Measurements from ENCODE around the gene PCDHGA2.
"Not testable (repeated sequence)": the region's sequence is repeated elsewhere in the genome, so short reads cannot be mapped to it uniquely, and the experiment has no call there.

The PCDHGA2 gene

GRCh38 chr5:141349917-141350619, 11.5 kb downstream of the PCDHGA2 start, which contains the start of gene PCDHGB1:
TSS of gene PCDHGB1 (plus strand) at chr5:141350099. CDS start at chr5:141350261, 162 bp downstream.
- no peak for DNase-seq

- no peak for DNase-seq
Observed at GRCh38 chr5:141351591-141351990, 13.0 kb downstream of the PCDHGA2 start.

GRCh38 chr5:141354900-141355469, 16.4 kb downstream of the PCDHGA2 start, which contains the start of gene PCDHGA4:
TSS of gene PCDHGA4 (plus strand) at chr5:141355021. CDS start at chr5:141355108, 87 bp downstream.
- no peak for DNase-seq

GRCh38 chr5:141355641-141356040, 17.1 kb downstream of the PCDHGA2 start:
- DNase-seq, result no peak

GRCh38 chr5:141356133-141356532, 17.6 kb downstream of the PCDHGA2 start:
- no peak for DNase-seq

- DNase-seq, result no peak
Observed at GRCh38 chr5:141356950-141357349, 18.4 kb downstream of the PCDHGA2 start.

GRCh38 chr5:141359790-141360426, 21.3 kb downstream of the PCDHGA2 start, which contains the start of gene PCDHGB2:
TSS of gene PCDHGB2 (plus strand) at chr5:141359994. CDS start at chr5:141360136, 142 bp downstream.
- peak; percentile 29 for DNase-seq

GRCh38 chr5:141360685-141361084, 22.1 kb downstream of the PCDHGA2 start:
- no peak for DNase-seq

- DNase-seq, result no peak
Observed at GRCh38 chr5:141362719-141363118, 24.2 kb downstream of the PCDHGA2 start.

GRCh38 chr5:141363952-141364660, 25.5 kb downstream of the PCDHGA2 start, which contains the start of gene PCDHGA5:
TSS of gene PCDHGA5 (plus strand) at chr5:141364162. CDS start at chr5:141364331, 169 bp downstream.
- DNase-seq, result no peak

GRCh38 chr5:141366016-141366896, 27.7 kb downstream of the PCDHGA2 start:
- DNase-seq, result no peak

- DNase-seq, result peak; percentile 22
Observed at GRCh38 chr5:141369994-141370848, 31.7 kb downstream of the PCDHGA2 start, which contains the start of gene PCDHGB3. TSS of gene PCDHGB3 (plus strand) at chr5:141370242. CDS start at chr5:141370395, 153 bp downstream.

- no peak for DNase-seq
Observed at GRCh38 chr5:141371572-141372475, 33.3 kb downstream of the PCDHGA2 start.

- DNase-seq, result no peak
Observed at GRCh38 chr5:141373673-141374317, 35.2 kb downstream of the PCDHGA2 start, which contains the start of gene PCDHGA6. TSS of gene PCDHGA6 (plus strand) at chr5:141373891. CDS start at chr5:141374084, 193 bp downstream.

GRCh38 chr5:141374627-141375026, 36.1 kb downstream of the PCDHGA2 start:
- no peak for DNase-seq

- DNase-seq, result not testable (repeated sequence)
Observed at GRCh38 chr5:141375444-141376155, 37.0 kb downstream of the PCDHGA2 start.

GRCh38 chr5:141382469-141383294, 44.1 kb downstream of the PCDHGA2 start, which contains the start of gene PCDHGA7:
TSS of gene PCDHGA7 (plus strand) at chr5:141382742. CDS start at chr5:141382900, 158 bp downstream.
- no peak for DNase-seq
